H1 (cell line): ENCODE data around the gene SMS.

Source experiments
- BRCA1 ChIP-seq: IDR thresholded peaks from 2 replicates; pipeline ENCODE4 v1.6.1; 2012; ENCODE audit warnings: low read depth, low read length, improper control_type of control experiment
- CBX5 ChIP-seq: fragments of 300-800, 300-1000 bp; sonication (generic); IDR thresholded peaks from 2 replicates; pipeline ENCODE4 v1.7.1; 2016; ENCODE audit warnings: antibody characterized with exemption, low read length, low read depth
- CHD2 ChIP-seq: IDR thresholded peaks from 2 replicates; pipeline ENCODE4 v1.6.1; 2012; ENCODE audit warnings: low read length, improper control_type of control experiment
- EGR1 ChIP-seq: IDR thresholded peaks from 2 replicates; pipeline ENCODE4 v1.6.1; 2011; ENCODE audit warnings: low read depth, low read length, borderline replicate concordance
- EZH2 ChIP-seq: fragments of 200-600 bp; sonication (generic); IDR thresholded peaks from 2 replicates; pipeline ENCODE4 v1.7.1; 2012; ENCODE audit warnings: low read depth, mild to moderate bottlenecking, moderate library complexity, low read length, inconsistent platforms; ENCODE audit not compliant: severe bottlenecking
- GABPA ChIP-seq: IDR thresholded peaks from 2 replicates; pipeline ENCODE4 v1.6.1; 2011; ENCODE audit warnings: mild to moderate bottlenecking, low read length, moderate library complexity, borderline replicate concordance; ENCODE audit not compliant: insufficient read depth
- MAFK ChIP-seq: IDR thresholded peaks from 2 replicates; pipeline ENCODE4 v1.6.1; 2012; ENCODE audit warnings: low read depth, mild to moderate bottlenecking, improper control_type of control experiment, low read length
- SIRT6 ChIP-seq: IDR thresholded peaks from one replicate; pipeline ENCODE4 v1.7.1; 2012; ENCODE audit warnings: low read length, inconsistent platforms
- TAF1 ChIP-seq: IDR thresholded peaks from 2 replicates; pipeline ENCODE4 v1.6.1; 2011; ENCODE audit warnings: mild to moderate bottlenecking, low read depth, low read length
- TAF7 ChIP-seq: optimal IDR thresholded peaks from 2 replicates; pipeline ENCODE3; 2011; ENCODE audit warnings: low read depth, mild to moderate bottlenecking, inconsistent platforms, low read length, moderate library complexity, borderline replicate concordance
- TF ChIP-seq, protein P1 (sequence below), 3 experiments: IDR thresholded peaks; 1 replicate in 2 of 3; 2 replicates in 1 of 3; pipeline versions ENCODE4 v1.5.1 to v1.6.1; 2011; ENCODE audit warnings: low read length in 3 of 3, mild to moderate bottlenecking in 3 of 3, inconsistent platforms in 2 of 3, low read depth in 1 of 3, moderate library complexity in 1 of 3; ENCODE audit not compliant: insufficient read depth in 1 of 3; ENCODE audit errors: control extremely low read depth in 1 of 3

DNA sequence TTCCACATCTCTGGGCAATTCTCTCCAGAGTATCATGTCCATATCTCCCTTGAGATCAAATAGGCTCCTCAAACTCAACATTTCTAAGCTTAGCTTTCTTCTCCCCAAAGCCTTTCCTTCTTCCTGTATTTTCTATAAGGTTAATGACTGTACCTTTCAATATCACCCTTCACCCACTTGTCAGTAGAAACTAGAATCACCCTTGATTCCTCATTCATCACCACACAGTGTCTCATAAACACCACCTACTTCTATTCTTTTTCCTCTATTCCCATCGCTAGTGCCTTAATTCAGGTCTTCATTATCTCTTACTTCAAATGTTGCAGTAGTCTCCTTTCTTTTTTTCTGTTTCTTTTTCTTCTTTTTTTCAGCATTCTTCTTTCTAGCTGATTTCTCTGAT is 28.3 kb upstream of the SMS start:
- TF ChIP-seq EGR1: no peak
- TF ChIP-seq SIRT6: no peak
- TF ChIP-seq, protein P1, sequence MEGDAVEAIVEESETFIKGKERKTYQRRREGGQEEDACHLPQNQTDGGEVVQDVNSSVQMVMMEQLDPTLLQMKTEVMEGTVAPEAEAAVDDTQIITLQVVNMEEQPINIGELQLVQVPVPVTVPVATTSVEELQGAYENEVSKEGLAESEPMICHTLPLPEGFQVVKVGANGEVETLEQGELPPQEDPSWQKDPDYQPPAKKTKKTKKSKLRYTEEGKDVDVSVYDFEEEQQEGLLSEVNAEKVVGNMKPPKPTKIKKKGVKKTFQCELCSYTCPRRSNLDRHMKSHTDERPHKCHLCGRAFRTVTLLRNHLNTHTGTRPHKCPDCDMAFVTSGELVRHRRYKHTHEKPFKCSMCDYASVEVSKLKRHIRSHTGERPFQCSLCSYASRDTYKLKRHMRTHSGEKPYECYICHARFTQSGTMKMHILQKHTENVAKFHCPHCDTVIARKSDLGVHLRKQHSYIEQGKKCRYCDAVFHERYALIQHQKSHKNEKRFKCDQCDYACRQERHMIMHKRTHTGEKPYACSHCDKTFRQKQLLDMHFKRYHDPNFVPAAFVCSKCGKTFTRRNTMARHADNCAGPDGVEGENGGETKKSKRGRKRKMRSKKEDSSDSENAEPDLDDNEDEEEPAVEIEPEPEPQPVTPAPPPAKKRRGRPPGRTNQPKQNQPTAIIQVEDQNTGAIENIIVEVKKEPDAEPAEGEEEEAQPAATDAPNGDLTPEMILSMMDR (IDR thresholded peaks at IDR 0.05; ENCODE audit: control extremely low read depth in 1 of 3, insufficient read depth in 1 of 3, low read depth in 1 of 3, low read length in 3 of 3): no peak
- no peak for TF ChIP-seq CBX5
- TF ChIP-seq BRCA1: no peak
- no peak for TF ChIP-seq EZH2
- TF ChIP-seq GABPA: no peak
- TF ChIP-seq TAF1: no peak
- TF ChIP-seq MAFK: no peak
- no peak for TF ChIP-seq TAF7
- TF ChIP-seq CHD2: no peak
